Gastroesophageal sphincter (tissue), 3 donors: ENCODE measurements around the gene KIF13A.

Experiments used
- CTCF ChIP-seq, 4 experiments: fragments of 200-600 bp in 2 of 4; fragments of 450-650 bp in 2 of 4; sonication (generic) in 1 of 4; IDR thresholded peaks; one replicate each; pipeline ENCODE4 v1.5.1; 2017 to 2019; ENCODE audit warnings: antibody characterized with exemption in 4 of 4, mild to moderate bottlenecking in 2 of 4, moderate library complexity in 2 of 4
- EP300 ChIP-seq: sonication (generic); formaldehyde crosslinking; IDR thresholded peaks from one replicate; pipeline ENCODE4 v1.6.1; 2017; ENCODE audit warnings: antibody characterized with exemption, mild to moderate bottlenecking
- POLR2A ChIP-seq, 2 donors: fragments of 450-650 bp; IDR thresholded peaks; one replicate each; pipeline ENCODE4 v1.6.1; 2017; ENCODE audit warnings: antibody characterized with exemption in 2 of 2, mild to moderate bottlenecking in 2 of 2, moderate library complexity in 1 of 2
- POLR2AphosphoS5 ChIP-seq: sonication (generic); formaldehyde crosslinking; IDR thresholded peaks from one replicate; pipeline ENCODE4 v1.6.1; 2017; ENCODE audit warnings: antibody characterized with exemption

GRCh38 chr6:17931227-17931626, 56.2 kb downstream of the KIF13A start:
- no peak for TF ChIP-seq CTCF (IDR thresholded peaks at IDR 0.05)
- TF ChIP-seq POLR2A (IDR thresholded peaks at IDR 0.05): no peak
- no peak for TF ChIP-seq POLR2AphosphoS5
- no peak for TF ChIP-seq EP300
